ENCODE measurements around the gene INPP1.
"Not testable (repeated sequence)": the region's sequence is repeated elsewhere in the genome, so short reads cannot be mapped to it uniquely, and the experiment has no call there.

The INPP1 gene

GRCh38 chr2:190343536-190344275 is at the start of gene INPP1:
TSS of gene INPP1 (plus strand) at chr2:190343589. CDS start at chr2:190360103, 16,514 bp downstream.
- peak; percentile 56 for DNase-seq

- DNase-seq: not testable (repeated sequence)
Observed at GRCh38 chr2:190297880-190298279, 45.5 kb upstream of the INPP1 start.

- DNase-seq: no peak
Observed at GRCh38 chr2:190301032-190301431, 42.4 kb upstream of the INPP1 start.

- no peak for DNase-seq
Observed at GRCh38 chr2:190302052-190302451, 41.3 kb upstream of the INPP1 start.

GRCh38 chr2:190303647-190304046 is 39.7 kb upstream of the INPP1 start:
- no peak for DNase-seq

GRCh38 chr2:190304404-190304803 is 39.0 kb upstream of the INPP1 start:
- no peak for DNase-seq

GRCh38 chr2:190308031-190308430 is 35.4 kb upstream of the INPP1 start:
- no peak for DNase-seq

GRCh38 chr2:190311893-190312634 is 31.3 kb upstream of the INPP1 start:
- DNase-seq: no peak

GRCh38 chr2:190312635-190313025 is 30.8 kb upstream of the INPP1 start:
- not testable (repeated sequence) for DNase-seq

- DNase-seq: no peak
Observed at GRCh38 chr2:190313880-190314279, 29.5 kb upstream of the INPP1 start.

GRCh38 chr2:190315273-190315672 is 28.1 kb upstream of the INPP1 start:
- no peak for DNase-seq

GRCh38 chr2:190318514-190318913 is 24.9 kb upstream of the INPP1 start:
- DNase-seq: no peak

GRCh38 chr2:190318931-190319554 is 24.3 kb upstream of the INPP1 start:
- peak; percentile 24 for DNase-seq

- DNase-seq: peak; percentile 96
Observed at GRCh38 chr2:190319555-190320498, 23.6 kb upstream of the INPP1 start, which contains the start of gene HIBCH. TSS of gene HIBCH (minus strand) at chr2:190319826. CDS start at chr2:190319750, 76 bp downstream.

- peak; percentile 60 for DNase-seq
Observed at GRCh38 chr2:190320696-190321095, 22.7 kb upstream of the INPP1 start.

- DNase-seq: no peak
Observed at GRCh38 chr2:190323406-190323805, 20.0 kb upstream of the INPP1 start.

- DNase-seq: no peak
Observed at GRCh38 chr2:190325588-190325987, 17.8 kb upstream of the INPP1 start.

GRCh38 chr2:190327867-190328572 is 15.4 kb upstream of the INPP1 start:
- no peak for DNase-seq

GRCh38 chr2:190328573-190329147 is 14.7 kb upstream of the INPP1 start:
- DNase-seq: no peak

- DNase-seq: no peak
Observed at GRCh38 chr2:190333395-190333794, 10.0 kb upstream of the INPP1 start.

- no peak for DNase-seq
Observed at GRCh38 chr2:190333928-190334327, 9.5 kb upstream of the INPP1 start.

All from activated CD4-positive, alpha-beta T cell treated with anti-CD3 and anti-CD28 coated beads for 48 hours (primary cell).